HepG2 (cell line): ENCODE data around the gene TUT1. TPM values are rescaled to one million over a fixed set of nuclear protein-coding genes. Genes with fewer than 3 reads are reported as not detected.

Experiments used
- ATF1 ChIP-seq: IDR thresholded peaks from 2 replicates; pipeline ENCODE4 v1.6.1; 2016; ENCODE audit warnings: mild to moderate bottlenecking, control low read depth
- DPF2 ChIP-seq: sonication (generic); formaldehyde crosslinking; IDR thresholded peaks from 2 replicates; pipeline ENCODE4 v1.4.0; 2020; ENCODE audit warnings: mild to moderate bottlenecking, low read depth, missing genetic modification reagents, borderline replicate concordance
- EHMT2 ChIP-seq: fragments of 200-600 bp; sonication (generic); IDR thresholded peaks from 2 replicates; pipeline ENCODE4 v1.7.0; 2017; ENCODE audit warnings: antibody characterized with exemption, low read depth, low read length, borderline replicate concordance
- FOSL2 ChIP-seq: sonication (generic); formaldehyde crosslinking; IDR thresholded peaks from 2 replicates; pipeline ENCODE4 v1.4.0; 2020; ENCODE audit warnings: missing genetic modification reagents
- FOXA3 ChIP-seq: IDR thresholded peaks from 2 replicates; pipeline ENCODE4 v1.6.1; 2016; ENCODE audit warnings: missing genetic modification reagents, missing compliant biosample characterization
- HDAC6 ChIP-seq: fragments of 200-600 bp; sonication (generic); IDR thresholded peaks from 2 replicates; pipeline ENCODE4 v1.7.0; 2017; ENCODE audit warnings: mild to moderate bottlenecking, antibody characterized with exemption, low read length, low read depth
- HOXD1 ChIP-seq: sonication (generic); formaldehyde crosslinking; IDR thresholded peaks from 2 replicates; pipeline ENCODE4 v1.5.0; 2020; ENCODE audit warnings: missing genetic modification reagents
- ISL2 ChIP-seq: sonication (generic); formaldehyde crosslinking; IDR thresholded peaks from 2 replicates; pipeline ENCODE4 v1.5.0; 2020; ENCODE audit warnings: missing genetic modification reagents
- MTF2 ChIP-seq: sonication (generic); formaldehyde crosslinking; IDR thresholded peaks from 2 replicates; pipeline ENCODE4 v1.5.0; 2020; ENCODE audit warnings: missing genetic modification reagents, borderline replicate concordance
- PAX8 ChIP-seq: sonication (generic); formaldehyde crosslinking; IDR thresholded peaks from 2 replicates; pipeline ENCODE4 v1.8.0; 2022; ENCODE audit warnings: mild to moderate bottlenecking, missing genetic modification reagents, borderline replicate concordance
- PHF21A ChIP-seq: sonication (generic); formaldehyde crosslinking; IDR thresholded peaks from 2 replicates; pipeline ENCODE4 v1.5.0; 2020; ENCODE audit warnings: mild to moderate bottlenecking, missing genetic modification reagents
- SNAI1 ChIP-seq: sonication (generic); formaldehyde crosslinking; IDR thresholded peaks from 2 replicates; pipeline ENCODE4 v1.5.0; 2020; ENCODE audit warnings: mild to moderate bottlenecking, missing genetic modification reagents, borderline replicate concordance
- TBL1XR1 ChIP-seq: fragments of 150-350 bp; IDR thresholded peaks from 2 replicates; pipeline ENCODE4 v1.6.1; 2014; ENCODE audit warnings: borderline replicate concordance, low read length; ENCODE audit not compliant: partially characterized antibody
- TEAD3 ChIP-seq: optimal IDR thresholded peaks from 2 replicates; pipeline ENCODE3; 2016; ENCODE audit warnings: borderline replicate concordance
- ZKSCAN8 ChIP-seq: IDR thresholded peaks from 2 replicates; pipeline ENCODE4 v1.6.1; 2016; ENCODE audit warnings: borderline replicate concordance, missing genetic modification reagents, missing compliant biosample characterization
- ZMYM3 ChIP-seq: sonication (generic); formaldehyde crosslinking; IDR thresholded peaks from 2 replicates; pipeline ENCODE4 v1.5.1; 2020; ENCODE audit warnings: mild to moderate bottlenecking, missing genetic modification reagents
- ZNF224 ChIP-seq: sonication (generic); formaldehyde crosslinking; IDR thresholded peaks from 2 replicates; pipeline ENCODE4 v1.5.0; 2020; ENCODE audit warnings: mild to moderate bottlenecking, missing genetic modification reagents
- ZNF550 ChIP-seq: sonication (generic); formaldehyde crosslinking; IDR thresholded peaks from 2 replicates; pipeline ENCODE4 v1.4.0; 2020; ENCODE audit warnings: mild to moderate bottlenecking, missing genetic modification reagents, borderline replicate concordance
- ZNF720 ChIP-seq: sonication (generic); formaldehyde crosslinking; IDR thresholded peaks from 2 replicates; pipeline ENCODE4 v1.4.0; 2020; ENCODE audit warnings: missing genetic modification reagents
- ZNF749 ChIP-seq: sonication (generic); formaldehyde crosslinking; IDR thresholded peaks from 2 replicates; pipeline ENCODE4 v1.8.0; 2022; ENCODE audit warnings: mild to moderate bottlenecking, missing genetic modification reagents, moderate library complexity, borderline replicate concordance
- ZSCAN22 ChIP-seq: sonication (generic); formaldehyde crosslinking; IDR thresholded peaks from 2 replicates; pipeline ENCODE4 v1.4.0; 2020; ENCODE audit warnings: mild to moderate bottlenecking, missing genetic modification reagents
- ZSCAN29 ChIP-seq: sonication (generic); formaldehyde crosslinking; conservative IDR thresholded peaks from 2 replicates; pipeline ENCODE4 v1.4.0; 2020; ENCODE audit warnings: mild to moderate bottlenecking, missing genetic modification reagents
- polyA plus RNA-seq, 8 experiments: library from polyadenylated mRNA; depleted of rRNA in 3 of 8; stranded (reverse) in 7 of 8; unstranded in 1 of 8; fragments of >200 nt; fragmentation: Illumina TruSeq in 4 of 8; extraction: Trizol in 4 of 8; gene quantifications; 2 replicates each; pipeline versions ENCODE4 v1.2.1 to v1.2.3, GENCODE V29; 2011 to 2016; ENCODE audit warnings: low read depth in 4 of 8, missing spikeins in 1 of 8, mixed read lengths in 1 of 8; ENCODE audit not compliant: insufficient read depth in 1 of 8
- total RNA-seq, 5 experiments: library from RNA; depleted of rRNA; stranded (reverse); fragments of >200 nt; fragmentation: Illumina TruSeq; extraction: Trizol; gene quantifications; 2 replicates each; pipeline ENCODE4 v1.2.3, GENCODE V29; 2016; ENCODE audit warnings: low read depth in 1 of 5
- TF ChIP-seq, protein P1 (sequence below): IDR thresholded peaks from 2 replicates; pipeline ENCODE4 v1.6.1; 2016; ENCODE audit warnings: mild to moderate bottlenecking
- TF ChIP-seq, protein P2 (sequence below): sonication (generic); formaldehyde crosslinking; IDR thresholded peaks from 2 replicates; pipeline ENCODE4 v1.5.0; 2020; ENCODE audit warnings: mild to moderate bottlenecking, missing genetic modification reagents, moderate library complexity
- TF ChIP-seq, protein P3 (sequence below): sonication (generic); formaldehyde crosslinking; IDR thresholded peaks from 2 replicates; pipeline ENCODE4 v1.5.0; 2020; ENCODE audit warnings: mild to moderate bottlenecking, missing genetic modification reagents

Gene TUT1
- total and polyA plus RNA-seq, 2 of the 13 experiments (the other 11 are each of a cell fraction or from before 2014, with no cell fraction given): 9.7 to 14.3 TPM

DNA sequence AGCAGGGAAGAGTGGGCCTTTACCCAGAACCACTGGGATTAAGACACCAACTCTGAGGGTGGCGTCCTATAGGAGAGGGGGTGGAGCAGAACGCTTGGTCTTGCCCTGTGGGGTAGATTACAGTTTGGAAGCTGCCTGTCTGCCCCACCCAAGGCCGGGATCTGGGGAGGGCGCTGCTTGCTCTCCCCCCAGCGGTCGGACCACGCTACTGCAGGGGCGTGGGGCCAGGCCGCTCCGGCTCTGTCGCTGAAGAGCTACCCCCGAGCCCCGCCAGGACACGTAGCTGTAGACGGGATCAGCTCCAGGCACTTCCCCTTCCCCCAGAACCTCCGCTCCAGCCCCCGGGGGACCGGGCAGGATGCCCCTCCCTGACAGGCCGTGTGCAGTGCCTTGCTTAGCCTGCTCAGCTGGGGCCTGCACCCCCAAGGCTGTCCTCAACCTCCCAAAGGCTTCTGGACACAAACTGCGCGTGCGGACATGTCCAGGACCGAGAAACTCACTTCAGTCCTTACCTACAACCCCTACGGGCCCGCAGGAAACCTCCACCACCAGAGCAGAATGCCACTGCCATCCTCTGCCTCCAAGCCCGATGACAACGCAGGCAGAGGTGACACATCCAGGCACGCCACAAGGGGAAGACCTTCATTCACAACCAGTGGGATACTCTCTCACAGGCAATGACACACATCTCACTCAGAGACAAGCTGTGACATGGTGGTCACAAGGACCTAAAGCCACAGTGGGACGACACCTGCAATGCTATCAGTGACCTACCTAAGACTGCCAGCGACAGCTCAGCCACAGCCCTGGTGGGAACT is 48.4 kb downstream of the TUT1 start (continued):
- TF ChIP-seq DPF2 (CRISPR knock-in tag) (no peak), ISL2 (CRISPR knock-in tag) (0 out of 2 replicates have a peak, but pooled peaks have one; percentile 15), TBL1XR1 (no peak), FOSL2 (0 out of 2 replicates have a peak, but pooled peaks have one; percentile 26), EHMT2 (no peak), ZNF550 (CRISPR knock-in tag) (no peak), PAX8 (CRISPR knock-in tag) (no peak), ZSCAN29 (CRISPR knock-in tag) (no peak), ZSCAN22 (CRISPR knock-in tag) (no peak), ZNF720 (CRISPR knock-in tag) (no peak), MTF2 (CRISPR knock-in tag) (no peak), ZKSCAN8 (CRISPR knock-in tag) (no peak), ZNF749 (no peak), ZMYM3 (CRISPR knock-in tag) (no peak), HOXD1 (CRISPR knock-in tag) (0 out of 2 replicates have a peak, but pooled peaks have one; percentile 48), SNAI1 (CRISPR knock-in tag) (no peak), FOXA3 (CRISPR knock-in tag) (no peak), PHF21A (CRISPR knock-in tag) (no peak), HDAC6 (no peak), ZNF224 (CRISPR knock-in tag) (no peak), ATF1 (no peak), TEAD3 (CRISPR knock-in tag) (peak; percentile 12)
- TF ChIP-seq, protein P1, sequence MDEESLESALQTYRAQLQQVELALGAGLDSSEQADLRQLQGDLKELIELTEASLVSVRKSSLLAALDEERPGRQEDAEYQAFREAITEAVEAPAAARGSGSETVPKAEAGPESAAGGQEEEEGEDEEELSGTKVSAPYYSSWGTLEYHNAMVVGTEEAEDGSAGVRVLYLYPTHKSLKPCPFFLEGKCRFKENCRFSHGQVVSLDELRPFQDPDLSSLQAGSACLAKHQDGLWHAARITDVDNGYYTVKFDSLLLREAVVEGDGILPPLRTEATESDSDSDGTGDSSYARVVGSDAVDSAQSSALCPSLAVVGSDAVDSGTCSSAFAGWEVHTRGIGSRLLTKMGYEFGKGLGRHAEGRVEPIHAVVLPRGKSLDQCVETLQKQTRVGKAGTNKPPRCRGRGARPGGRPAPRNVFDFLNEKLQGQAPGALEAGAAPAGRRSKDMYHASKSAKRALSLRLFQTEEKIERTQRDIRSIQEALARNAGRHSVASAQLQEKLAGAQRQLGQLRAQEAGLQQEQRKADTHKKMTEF (CRISPR knock-in tag): peak; percentile 41; the same call in 1 of the 2 replicates
- TF ChIP-seq, protein P2, sequence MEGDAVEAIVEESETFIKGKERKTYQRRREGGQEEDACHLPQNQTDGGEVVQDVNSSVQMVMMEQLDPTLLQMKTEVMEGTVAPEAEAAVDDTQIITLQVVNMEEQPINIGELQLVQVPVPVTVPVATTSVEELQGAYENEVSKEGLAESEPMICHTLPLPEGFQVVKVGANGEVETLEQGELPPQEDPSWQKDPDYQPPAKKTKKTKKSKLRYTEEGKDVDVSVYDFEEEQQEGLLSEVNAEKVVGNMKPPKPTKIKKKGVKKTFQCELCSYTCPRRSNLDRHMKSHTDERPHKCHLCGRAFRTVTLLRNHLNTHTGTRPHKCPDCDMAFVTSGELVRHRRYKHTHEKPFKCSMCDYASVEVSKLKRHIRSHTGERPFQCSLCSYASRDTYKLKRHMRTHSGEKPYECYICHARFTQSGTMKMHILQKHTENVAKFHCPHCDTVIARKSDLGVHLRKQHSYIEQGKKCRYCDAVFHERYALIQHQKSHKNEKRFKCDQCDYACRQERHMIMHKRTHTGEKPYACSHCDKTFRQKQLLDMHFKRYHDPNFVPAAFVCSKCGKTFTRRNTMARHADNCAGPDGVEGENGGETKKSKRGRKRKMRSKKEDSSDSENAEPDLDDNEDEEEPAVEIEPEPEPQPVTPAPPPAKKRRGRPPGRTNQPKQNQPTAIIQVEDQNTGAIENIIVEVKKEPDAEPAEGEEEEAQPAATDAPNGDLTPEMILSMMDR (CRISPR knock-in tag): peak; percentile 97
- TF ChIP-seq, protein P3, sequence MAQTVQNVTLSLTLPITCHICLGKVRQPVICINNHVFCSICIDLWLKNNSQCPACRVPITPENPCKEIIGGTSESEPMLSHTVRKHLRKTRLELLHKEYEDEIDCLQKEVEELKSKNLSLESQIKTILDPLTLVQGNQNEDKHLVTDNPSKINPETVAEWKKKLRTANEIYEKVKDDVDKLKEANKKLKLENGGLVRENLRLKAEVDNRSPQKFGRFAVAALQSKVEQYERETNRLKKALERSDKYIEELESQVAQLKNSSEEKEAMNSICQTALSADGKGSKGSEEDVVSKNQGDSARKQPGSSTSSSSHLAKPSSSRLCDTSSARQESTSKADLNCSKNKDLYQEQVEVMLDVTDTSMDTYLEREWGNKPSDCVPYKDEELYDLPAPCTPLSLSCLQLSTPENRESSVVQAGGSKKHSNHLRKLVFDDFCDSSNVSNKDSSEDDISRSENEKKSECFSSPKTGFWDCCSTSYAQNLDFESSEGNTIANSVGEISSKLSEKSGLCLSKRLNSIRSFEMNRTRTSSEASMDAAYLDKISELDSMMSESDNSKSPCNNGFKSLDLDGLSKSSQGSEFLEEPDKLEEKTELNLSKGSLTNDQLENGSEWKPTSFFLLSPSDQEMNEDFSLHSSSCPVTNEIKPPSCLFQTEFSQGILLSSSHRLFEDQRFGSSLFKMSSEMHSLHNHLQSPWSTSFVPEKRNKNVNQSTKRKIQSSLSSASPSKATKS (CRISPR knock-in tag): no peak
